A673 (cell line): ENCODE data around the gene EYS.

Experiments used
- CTCF ChIP-seq: fragments of 300-800, 200-600 bp; sonication (generic); conservative IDR thresholded peaks from 2 replicates; pipeline ENCODE4 v1.5.1; 2017; ENCODE audit warnings: low read depth, mild to moderate bottlenecking, antibody characterized with exemption, low read length, moderate library complexity, mixed read lengths
- EZH2 ChIP-seq: fragments of 200-600 bp; sonication (generic); IDR thresholded peaks from 2 replicates; pipeline ENCODE4 v1.6.1; 2017; ENCODE audit warnings: borderline replicate concordance, low read depth, mild to moderate bottlenecking, mixed read lengths, antibody characterized with exemption, low read length; ENCODE audit not compliant: poor library complexity, severe bottlenecking

GRCh38 chr6:63904650-63905248 is 1802.3 kb downstream of the EYS start:
- no peak for TF ChIP-seq CTCF
- no peak for TF ChIP-seq EZH2
